Endothelial cell (in vitro differentiated cells): Measurements from ENCODE around the gene PTTG1IP. TPM values are rescaled to one million over a fixed set of nuclear protein-coding genes. Genes with fewer than 3 reads are reported as not detected.

Experiments
- DNase-seq: peaks from one replicate; pipeline ENCODE4 v3.0.0; 2021; ENCODE audit warnings: low spot score
- H3K27ac Mint-ChIP-seq: one replicate; pipeline ENCODE4 v1.8.0; 2021; ENCODE audit warnings: mixed read lengths, inconsistent platforms; ENCODE audit not compliant: unreplicated experiment
- H3K27me3 Mint-ChIP-seq: one replicate; pipeline ENCODE4 v1.8.0; 2021; ENCODE audit warnings: mild to moderate bottlenecking, moderate library complexity, mixed read lengths, inconsistent platforms; ENCODE audit not compliant: unreplicated experiment
- H3K36me3 Mint-ChIP-seq: one replicate; pipeline ENCODE4 v1.8.0; 2021; ENCODE audit warnings: mild to moderate bottlenecking, low read depth, mixed read lengths, inconsistent platforms; ENCODE audit not compliant: unreplicated experiment
- H3K4me1 Mint-ChIP-seq: one replicate; pipeline ENCODE4 v1.8.0; 2021; ENCODE audit warnings: mild to moderate bottlenecking, mixed read lengths, inconsistent platforms; ENCODE audit not compliant: unreplicated experiment
- H3K4me3 Mint-ChIP-seq: one replicate; pipeline ENCODE4 v1.8.0; 2021; ENCODE audit warnings: mild to moderate bottlenecking, mixed read lengths, inconsistent platforms; ENCODE audit not compliant: unreplicated experiment
- H3K9me3 Mint-ChIP-seq: one replicate; pipeline ENCODE4 v1.8.0; 2021; ENCODE audit warnings: mixed read lengths, inconsistent platforms; ENCODE audit not compliant: unreplicated experiment
- CTCF ChIP-seq: fragments of 200-600 bp; sonication (generic); IDR thresholded peaks from one replicate; pipeline ENCODE4 v1.5.0; 2021; ENCODE audit warnings: antibody characterized with exemption; ENCODE audit not compliant: unreplicated experiment
- total RNA-seq: library from RNA; stranded (reverse); fragmentation: NEBNext Ultra II Directional; extraction: Animal tissue kit (Norgen Biotek cat#: 25700); gene quantifications from one replicate; pipeline ENCODE4 v1.2.1, GENCODE V29; 2021; ENCODE audit not compliant: unreplicated experiment

PTTG1IP gene
- total RNA-seq, 1 donor from 2014 or later = 223 TPM

DNA sequence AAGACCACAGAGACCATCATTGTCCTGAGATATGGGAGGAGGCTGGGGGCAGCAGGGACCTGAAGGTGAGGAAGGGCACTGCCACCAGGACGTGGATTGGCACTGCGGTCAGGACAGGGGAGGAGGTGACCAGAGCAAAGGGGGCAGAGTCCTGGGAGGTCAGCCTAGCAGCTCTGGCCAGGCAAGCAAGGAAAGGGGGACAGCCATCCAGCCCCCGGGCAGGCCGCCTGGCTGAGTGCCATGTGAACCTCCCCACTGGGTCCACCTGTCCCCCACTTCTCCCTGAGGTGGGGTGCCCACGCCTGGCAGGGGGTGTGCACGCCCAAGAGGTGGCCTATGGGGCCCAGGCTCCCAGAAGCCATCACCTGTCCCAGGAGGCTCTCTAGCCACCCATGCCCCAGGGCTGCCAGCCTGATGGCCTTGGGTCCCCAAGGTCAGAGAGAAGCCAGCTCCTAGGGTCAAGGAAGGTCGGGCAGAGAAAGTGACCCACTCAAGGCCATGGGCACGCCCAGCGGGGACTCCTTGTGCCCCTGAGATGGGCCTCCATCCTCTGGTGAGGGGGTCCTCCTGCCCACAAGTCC lies 17.6 kb upstream of the PTTG1IP start:
- no peaks in the 10 kb centered on the region for H3K4me1 Mint-ChIP-seq
- H3K36me3 Mint-ChIP-seq = no peaks in the 10 kb centered on the region
- H3K4me3 Mint-ChIP-seq = no peak overlapping the region
- H3K27ac Mint-ChIP-seq = no peak overlapping the region
- no peaks in the 10 kb centered on the region for H3K9me3 Mint-ChIP-seq
- no peaks in the 10 kb centered on the region for H3K27me3 Mint-ChIP-seq
- TF ChIP-seq CTCF = no peak
- no peak for DNase-seq

DNA sequence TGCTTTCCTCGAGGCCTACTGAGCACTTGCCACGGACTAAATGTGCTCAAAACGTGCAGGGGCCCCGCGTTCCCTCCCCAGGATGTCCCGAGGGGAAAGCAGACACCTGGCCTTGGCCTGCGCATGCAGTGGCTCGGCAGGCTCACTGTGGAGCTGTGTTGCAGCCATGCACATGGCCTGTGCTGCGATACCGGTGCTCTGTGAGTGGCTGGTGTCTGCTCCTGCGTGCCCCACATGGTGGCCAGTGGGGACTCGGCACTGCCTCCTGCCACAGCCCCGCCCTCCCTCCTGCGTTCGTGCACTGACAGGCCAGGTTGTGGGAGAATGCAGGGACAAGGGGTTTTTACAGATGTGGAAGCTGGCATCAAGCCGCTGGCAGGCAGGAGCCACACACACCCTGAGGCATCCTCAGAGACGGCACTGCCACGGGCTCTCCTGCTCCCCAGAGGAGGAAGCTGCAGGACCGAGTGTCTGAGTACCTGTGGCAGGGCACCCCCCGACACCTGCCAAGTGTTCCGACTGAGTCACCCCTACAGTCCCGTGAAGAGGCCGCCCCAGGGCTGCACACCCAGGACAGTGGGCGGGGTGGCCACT lies 16.9 kb upstream of the PTTG1IP start:
- Mint-ChIP-seq H3K27me3 (peaks cover 2% of the 10 kb centered on the region), H3K4me3 (no peak overlapping the region), H3K4me1 (no peaks in the 10 kb centered on the region), H3K36me3 (no peaks in the 10 kb centered on the region), H3K27ac (no peak overlapping the region), H3K9me3 (no peaks in the 10 kb centered on the region)
- no peak for TF ChIP-seq CTCF
- DNase-seq = no peak

DNA sequence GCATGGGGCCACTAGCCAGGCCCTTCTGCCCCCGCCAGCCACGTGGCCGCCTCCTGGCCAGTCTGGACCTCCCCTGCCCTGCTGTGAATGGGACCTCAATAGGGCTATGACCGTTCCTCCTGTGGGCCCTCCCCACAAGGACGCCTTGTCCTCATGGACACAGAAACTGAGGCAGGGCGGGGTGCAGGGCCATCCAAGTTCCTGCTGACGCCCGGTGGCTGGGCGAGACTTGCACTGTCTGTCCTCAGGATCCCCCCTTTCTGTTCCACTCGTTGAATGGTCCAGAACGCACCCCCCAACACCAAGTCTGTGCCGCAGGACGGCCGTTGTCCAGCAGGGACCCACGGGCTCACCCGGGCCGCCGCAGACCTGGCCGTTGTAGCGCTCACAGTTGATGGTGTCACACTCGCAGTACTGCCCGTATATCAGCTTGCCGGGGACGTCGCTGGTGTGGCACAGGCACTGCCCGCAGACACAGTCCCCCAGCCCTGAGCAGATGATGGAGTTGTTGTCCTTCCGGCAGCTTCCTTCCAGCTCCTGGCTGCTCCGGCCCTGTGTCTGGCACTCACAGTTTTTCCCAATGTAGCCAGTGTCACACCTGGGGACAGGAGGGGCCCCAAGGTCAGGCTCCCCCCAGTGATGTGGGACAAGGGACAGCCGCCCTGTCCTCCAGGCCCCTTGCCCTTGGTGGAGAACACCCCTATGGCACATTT lies 16.3 kb upstream of the PTTG1IP start:
- no peaks in the 10 kb centered on the region for H3K36me3 Mint-ChIP-seq
- no peak for DNase-seq
- no peaks in the 10 kb centered on the region for H3K9me3 Mint-ChIP-seq
- H3K4me1 Mint-ChIP-seq = no peaks in the 10 kb centered on the region
- H3K27me3 Mint-ChIP-seq = peaks cover 2% of the 10 kb centered on the region
- no peak overlapping the region for H3K27ac Mint-ChIP-seq
- no peak for TF ChIP-seq CTCF
- no peak overlapping the region for H3K4me3 Mint-ChIP-seq

DNA sequence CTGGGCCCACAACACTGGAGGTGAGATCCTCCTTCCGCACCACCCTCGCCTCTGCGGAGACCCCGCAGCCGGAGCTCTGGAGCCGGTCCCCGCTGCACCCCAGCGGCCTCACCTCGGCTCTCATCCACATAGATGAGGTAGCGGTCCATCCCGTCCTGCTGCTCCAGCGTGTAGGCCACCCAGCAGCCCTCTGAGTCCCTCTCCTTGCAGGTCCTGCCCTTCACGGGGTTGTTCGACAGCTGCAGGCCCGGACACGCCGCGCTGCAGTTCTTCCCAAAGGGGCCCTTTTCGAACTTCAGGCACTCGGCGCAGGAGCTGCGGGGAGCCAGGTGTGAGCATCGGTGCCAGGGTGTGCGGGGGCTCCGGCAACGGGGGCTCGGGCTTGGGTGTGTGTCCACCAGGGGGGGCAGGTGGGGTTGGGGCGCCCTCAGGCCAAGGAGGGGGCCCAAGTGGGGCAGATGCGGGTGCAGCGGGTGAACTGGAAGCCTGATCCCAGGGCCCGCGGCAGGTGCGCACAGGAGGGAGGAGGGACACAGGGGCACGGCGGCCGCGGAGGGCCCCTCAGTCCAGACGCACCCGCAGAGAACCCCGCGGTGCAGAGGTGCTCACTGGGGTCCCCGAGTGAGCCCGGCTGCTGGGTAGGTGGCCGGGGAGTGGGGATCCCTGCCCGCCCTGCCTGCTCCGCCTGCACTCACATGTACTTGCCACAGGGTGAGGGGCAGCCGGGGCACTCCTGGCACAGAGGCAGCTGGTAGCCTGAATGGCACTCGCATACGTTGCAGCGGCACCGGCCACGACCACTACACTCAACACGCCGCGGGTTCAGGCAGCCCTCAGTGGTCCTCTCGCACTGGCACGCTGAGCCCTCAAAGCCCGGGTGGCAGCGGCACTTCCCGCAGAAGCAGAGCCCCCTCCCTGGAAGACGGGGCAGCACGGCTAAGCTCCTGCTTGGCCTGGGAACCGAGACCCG lies 15.4 kb upstream of the PTTG1IP start:
- no peak overlapping the region for H3K4me3 Mint-ChIP-seq
- no peaks in the 10 kb centered on the region for H3K9me3 Mint-ChIP-seq
- no peaks in the 10 kb centered on the region for H3K36me3 Mint-ChIP-seq
- no peak overlapping the region for H3K27ac Mint-ChIP-seq
- H3K27me3 Mint-ChIP-seq = peaks cover 2% of the 10 kb centered on the region
- DNase-seq = no peak
- TF ChIP-seq CTCF = no peak
- H3K4me1 Mint-ChIP-seq = no peaks in the 10 kb centered on the region
